ENCODE measurements around the gene ZNF76. TPM values are rescaled to one million over a fixed set of nuclear protein-coding genes. Genes with fewer than 3 reads are reported as not detected.

The ZNF76 gene
- total and polyA plus RNA-seq, 10 of the 15 experiments (the other 5 are each of a cell fraction or from before 2014, with no cell fraction given): 2.8 to 41.0 (median 24.8) TPM

- TF ChIP-seq, protein P1, sequence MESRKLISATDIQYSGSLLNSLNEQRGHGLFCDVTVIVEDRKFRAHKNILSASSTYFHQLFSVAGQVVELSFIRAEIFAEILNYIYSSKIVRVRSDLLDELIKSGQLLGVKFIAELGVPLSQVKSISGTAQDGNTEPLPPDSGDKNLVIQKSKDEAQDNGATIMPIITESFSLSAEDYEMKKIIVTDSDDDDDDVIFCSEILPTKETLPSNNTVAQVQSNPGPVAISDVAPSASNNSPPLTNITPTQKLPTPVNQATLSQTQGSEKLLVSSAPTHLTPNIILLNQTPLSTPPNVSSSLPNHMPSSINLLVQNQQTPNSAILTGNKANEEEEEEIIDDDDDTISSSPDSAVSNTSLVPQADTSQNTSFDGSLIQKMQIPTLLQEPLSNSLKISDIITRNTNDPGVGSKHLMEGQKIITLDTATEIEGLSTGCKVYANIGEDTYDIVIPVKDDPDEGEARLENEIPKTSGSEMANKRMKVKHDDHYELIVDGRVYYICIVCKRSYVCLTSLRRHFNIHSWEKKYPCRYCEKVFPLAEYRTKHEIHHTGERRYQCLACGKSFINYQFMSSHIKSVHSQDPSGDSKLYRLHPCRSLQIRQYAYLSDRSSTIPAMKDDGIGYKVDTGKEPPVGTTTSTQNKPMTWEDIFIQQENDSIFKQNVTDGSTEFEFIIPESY (IDR thresholded peaks at IDR 0.05): no peak
- TF ChIP-seq, protein P2, sequence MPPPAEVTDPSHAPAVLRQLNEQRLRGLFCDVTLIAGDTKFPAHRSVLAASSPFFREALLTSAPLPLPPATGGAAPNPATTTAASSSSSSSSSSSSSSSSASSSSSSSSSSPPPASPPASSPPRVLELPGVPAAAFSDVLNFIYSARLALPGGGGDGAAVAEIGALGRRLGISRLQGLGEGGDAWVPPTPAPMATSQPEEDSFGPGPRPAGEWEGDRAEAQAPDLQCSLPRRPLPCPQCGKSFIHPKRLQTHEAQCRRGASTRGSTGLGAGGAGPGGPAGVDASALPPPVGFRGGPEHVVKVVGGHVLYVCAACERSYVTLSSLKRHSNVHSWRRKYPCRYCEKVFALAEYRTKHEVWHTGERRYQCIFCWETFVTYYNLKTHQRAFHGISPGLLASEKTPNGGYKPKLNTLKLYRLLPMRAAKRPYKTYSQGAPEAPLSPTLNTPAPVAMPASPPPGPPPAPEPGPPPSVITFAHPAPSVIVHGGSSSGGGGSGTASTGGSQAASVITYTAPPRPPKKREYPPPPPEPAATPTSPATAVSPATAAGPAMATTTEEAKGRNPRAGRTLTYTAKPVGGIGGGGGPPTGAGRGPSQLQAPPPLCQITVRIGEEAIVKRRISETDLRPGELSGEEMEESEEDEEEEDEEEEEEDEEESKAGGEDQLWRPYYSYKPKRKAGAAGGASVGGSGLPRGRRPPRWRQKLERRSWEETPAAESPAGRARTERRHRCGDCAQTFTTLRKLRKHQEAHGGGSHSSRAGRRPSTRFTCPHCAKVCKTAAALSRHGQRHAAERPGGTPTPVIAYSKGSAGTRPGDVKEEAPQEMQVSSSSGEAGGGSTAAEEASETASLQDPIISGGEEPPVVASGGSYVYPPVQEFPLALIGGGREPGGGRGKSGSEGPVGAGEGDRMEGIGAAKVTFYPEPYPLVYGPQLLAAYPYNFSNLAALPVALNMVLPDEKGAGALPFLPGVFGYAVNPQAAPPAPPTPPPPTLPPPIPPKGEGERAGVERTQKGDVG (CRISPR knock-in tag; IDR thresholded peaks at IDR 0.05): no peak
- TF ChIP-seq NR2C2 (IDR thresholded peaks at IDR 0.05; ENCODE audit: borderline replicate concordance, control insufficient read depth, insufficient read length, low read depth): no peak
Observed at GRCh38 chr6:35272005-35272404, 12.5 kb downstream of the ZNF76 start (continued).

DNA sequence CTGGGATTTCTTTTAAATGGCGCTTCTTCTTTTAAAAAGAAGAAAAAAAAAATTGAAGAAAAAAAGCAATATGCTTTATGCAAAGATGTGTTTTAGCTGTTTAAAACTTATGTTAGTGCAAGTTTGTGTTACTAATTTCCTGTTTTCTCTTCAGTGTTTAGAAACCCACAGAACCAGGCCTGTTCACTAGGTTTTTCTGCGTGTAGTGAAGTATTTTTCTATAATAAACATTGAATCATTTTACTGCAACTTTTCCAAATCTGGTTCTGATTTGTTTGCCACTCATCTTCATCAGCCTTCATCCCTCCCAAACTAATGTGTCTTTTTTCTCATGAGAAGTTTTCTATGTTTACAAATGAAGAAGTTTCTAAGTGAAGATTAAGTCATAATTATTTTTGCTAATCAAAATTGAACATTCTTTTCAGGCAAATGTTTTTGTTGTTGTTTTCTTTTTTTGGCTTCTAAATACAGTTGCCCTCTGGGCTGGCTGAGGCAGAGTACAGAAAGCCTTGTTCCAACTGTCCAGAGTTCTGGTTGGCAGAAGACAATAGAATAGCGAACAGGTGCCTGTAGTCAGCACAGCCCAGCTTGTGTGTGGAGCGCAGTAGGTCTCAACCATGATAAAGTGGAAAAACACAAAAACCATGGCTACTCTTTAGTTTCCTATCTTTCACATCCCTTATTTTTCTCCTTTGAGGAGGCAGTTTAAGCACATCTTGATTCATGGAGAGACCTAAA is 14.5 kb downstream of the ZNF76 start:
- no peak overlapping the region for H3K4me3 ChIP-seq
- no peak overlapping the region for H3K4me2 ChIP-seq (ENCODE audit: control insufficient read depth, insufficient read depth)
- ATAC-seq (no peak), DNase-seq (ENCODE audit: low read depth, low spot score) (no peak), FAIRE-seq (no peak)
- WGBS (ENCODE audit: insufficient coverage, insufficient replicate concordance, low lambda C conversion rate, missing lambda C conversion rate): 97% methylated on average over 4 of the region's 4 CpGs
- H3K36me3 ChIP-seq (ENCODE audit: control insufficient read depth in 2 of 2, insufficient read depth in 2 of 2, low read length in 1 of 2): no peaks in the 10 kb centered on the region; a peak in 1 of 4 replicates
- ChIA-PET SMC1A (ENCODE audit: uncharacterized antibody, unreplicated experiment) (no interaction called here), RAD21 (ENCODE audit: unreplicated experiment) (interaction anchor here (0.5 kb wide), 1 partner anchor 36 kb away, joined by 3 read pairs; no protein-coding TSS in a partner anchor), POLR2A (interaction anchor here (0.7 to 1.2 kb wide), 3 partner anchors 15 to 522 kb away, joined by 3 to 4 read pairs (median 3); partner anchors contain the start of gene ZNF76), CTCF (no interaction called here)
- in situ Hi-C loops (cut with MboI) (no loop called here), intact Hi-C loops (cut with micrococcal nuclease; ENCODE audit: unreplicated experiment) (no loop called here)
- H3K9ac ChIP-seq (ENCODE audit: control insufficient read depth, insufficient read depth, low read length): no peak overlapping the region
- H4K20me1 ChIP-seq (ENCODE audit: control insufficient read depth, insufficient read depth): no peaks in the 10 kb centered on the region
- no peaks in the 10 kb centered on the region for H3K9me3 ChIP-seq (replicated peaks; ENCODE audit: control insufficient read depth, insufficient read depth, low read length)
- BruUV-seq (replicated peaks): TSS peak; percentile 56
- H3K79me2 ChIP-seq (ENCODE audit: control insufficient read depth, insufficient read depth, low read length): no peaks in the 10 kb centered on the region
- H2AFZ ChIP-seq (ENCODE audit: control insufficient read depth, low read depth, low read length): no peak overlapping the region
- no peak overlapping the region for H3K27ac ChIP-seq (ENCODE audit: control insufficient read depth, insufficient read depth)
- H3K4me1 ChIP-seq (ENCODE audit: control insufficient read depth, insufficient read depth, low read length): no peaks in the 10 kb centered on the region
- no peaks in the 10 kb centered on the region for H3K27me3 ChIP-seq (replicated peaks in 1 of 2; ENCODE audit: control insufficient read depth in 2 of 2, insufficient read depth in 2 of 2, low read length in 1 of 2)
- no peak for TF ChIP-seq RCOR1 (conservative IDR thresholded peaks at IDR 0.05; ENCODE audit: low read depth, low read length)
- no peak for TF ChIP-seq BACH1 (IDR thresholded peaks at IDR 0.05; ENCODE audit: borderline replicate concordance)
- no peak for TF ChIP-seq SUZ12 (IDR thresholded peaks at IDR 0.05; ENCODE audit: unreplicated experiment)
- no peak for TF ChIP-seq PML (IDR thresholded peaks at IDR 0.05; ENCODE audit: low read length)
- TF ChIP-seq CTCF (IDR thresholded peaks at IDR 0.05 in 2 of 3, conservative IDR thresholded peaks at IDR 0.05 in 1 of 3; ENCODE audit: control insufficient read depth in 2 of 3, extremely low read depth in 1 of 3, insufficient read depth in 1 of 3, low read depth in 3 of 3, low read length in 3 of 3): no peak
- no peak for TF ChIP-seq SREBF1 (IDR thresholded peaks at IDR 0.05; ENCODE audit: low read length)
- no peak for TF ChIP-seq TAF1 (IDR thresholded peaks at IDR 0.05; ENCODE audit: borderline replicate concordance, low read depth, low read length)
- TF ChIP-seq NFIC (IDR thresholded peaks at IDR 0.05; ENCODE audit: low read depth, low read length): no peak
- no peak for TF ChIP-seq ZNF384 (IDR thresholded peaks at IDR 0.05; ENCODE audit: borderline replicate concordance, low read depth, low read length)
- TF ChIP-seq CHD1 (IDR thresholded peaks at IDR 0.05; ENCODE audit: low read depth, low read length): no peak

Data from GM12878 (cell line).